GM12865 (cell line): ENCODE measurements around the gene COL27A1.

Source experiments
- DNase-seq: peaks from one replicate; pipeline ENCODE4 v3.0.0; 2010; ENCODE audit warnings: low read depth
- H3K4me3 ChIP-seq: 2 replicates; pipeline ENCODE4 v1.5.1; 2011; ENCODE audit warnings: mild to moderate bottlenecking, low read depth, low read length, control low read depth
- CTCF ChIP-seq: IDR thresholded peaks from 2 replicates; pipeline ENCODE4 v1.5.1; 2011; ENCODE audit warnings: low read length, control low read depth, low read depth, inconsistent platforms; ENCODE audit not compliant: insufficient read depth; ENCODE audit errors: missing control alignments

COL27A1 gene

GRCh38 chr9:114140850-114141249 lies 14.5 kb upstream of the COL27A1 start:
- H3K4me3 ChIP-seq, result no peak overlapping the region
- no peak for TF ChIP-seq CTCF
- no peak for DNase-seq

GRCh38 chr9:114141553-114142402 lies 13.6 kb upstream of the COL27A1 start:
- TF ChIP-seq CTCF, result no peak
- no peak for DNase-seq
- no peak overlapping the region for H3K4me3 ChIP-seq

GRCh38 chr9:114143234-114143633 lies 12.1 kb upstream of the COL27A1 start:
- no peak for TF ChIP-seq CTCF
- DNase-seq, result no peak
- no peak overlapping the region for H3K4me3 ChIP-seq

GRCh38 chr9:114146735-114147134 lies 8.6 kb upstream of the COL27A1 start:
- DNase-seq, result no peak
- no peak overlapping the region for H3K4me3 ChIP-seq
- TF ChIP-seq CTCF, result no peak

- H3K4me3 ChIP-seq, result no peak overlapping the region
- no peak for DNase-seq
- TF ChIP-seq CTCF, result no peak
Measured at GRCh38 chr9:114149181-114149580, 6.2 kb upstream of the COL27A1 start.

- no peak for DNase-seq
- TF ChIP-seq CTCF, result no peak
- no peak overlapping the region for H3K4me3 ChIP-seq
Measured at GRCh38 chr9:114149765-114150340, 5.5 kb upstream of the COL27A1 start.
